ENCODE measurements around the gene P3H4. TPM values are rescaled to one million over a fixed set of nuclear protein-coding genes. Genes with fewer than 3 reads are reported as not detected.
A peak's percentile ranks its signal among the peaks of the same experiment; 100 is the strongest.
"Not testable (repeated sequence)": the region's sequence is repeated elsewhere in the genome, so short reads cannot be mapped to it uniquely, and the experiment has no call there.

P3H4 gene
- total RNA-seq: 5.6 TPM
- long read RNA-seq, transcript P3H4-202 (8 exons, 2,601 nt): major isoform, 26 of 32 reads
- long read RNA-seq, partial matches to known transcripts: 4 of 32 reads
- long read RNA-seq, other reads (novel, unspliced or antisense): 2 of 32 reads

DNA sequence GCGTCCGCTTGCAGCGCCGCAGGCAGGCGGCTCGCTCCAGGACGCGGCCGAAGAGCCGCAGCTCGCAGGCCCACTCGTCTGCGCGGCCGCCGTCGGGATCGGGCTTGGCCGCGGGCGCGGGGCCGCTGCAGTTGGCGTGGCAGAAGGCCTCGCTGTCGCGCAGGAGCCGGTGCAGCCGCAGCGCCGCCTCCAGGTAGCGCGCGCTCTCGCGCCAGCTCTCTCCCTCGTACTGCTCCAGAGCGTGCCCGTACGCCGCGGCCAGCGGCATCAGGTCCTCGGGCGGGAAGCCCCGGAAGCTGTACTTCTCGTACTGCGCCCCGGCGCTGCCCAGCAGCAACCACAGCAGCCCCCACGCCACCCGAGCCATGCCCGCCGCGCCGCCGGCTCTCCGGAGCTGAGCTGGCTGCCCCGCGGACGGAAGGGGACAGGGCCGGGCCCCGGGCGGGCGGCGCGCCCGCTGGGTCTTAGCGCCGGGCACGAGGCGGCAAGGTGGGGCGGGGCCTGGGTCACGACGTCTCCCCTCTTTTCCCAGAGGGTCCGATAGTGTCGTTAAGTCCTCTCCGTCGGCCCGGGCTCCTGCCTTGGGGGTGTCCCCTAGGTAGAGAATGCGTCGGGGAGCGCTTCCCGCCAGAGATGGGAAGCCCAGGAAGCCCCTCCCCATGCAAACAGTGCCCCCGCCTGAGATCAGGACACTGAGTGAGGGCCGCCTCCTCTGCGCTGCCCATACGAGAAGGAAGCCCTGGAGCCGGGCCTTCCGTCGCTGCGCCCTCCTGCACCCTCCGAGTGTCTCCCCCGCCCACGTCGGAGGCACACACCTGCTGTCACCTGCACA is at the start of gene P3H4:
TSS of gene P3H4 (minus strand) at position 401 of the 832 bp plus-strand sequence. CDS start at position 367, 34 bp downstream.
- DNase-seq (ENCODE audit: low spot score): no peak

- DNase-seq (ENCODE audit: low spot score): no peak
These were observed 48.6 kb upstream of the P3H4 start for GRCh38 chr17:41860254-41860931.

DNA sequence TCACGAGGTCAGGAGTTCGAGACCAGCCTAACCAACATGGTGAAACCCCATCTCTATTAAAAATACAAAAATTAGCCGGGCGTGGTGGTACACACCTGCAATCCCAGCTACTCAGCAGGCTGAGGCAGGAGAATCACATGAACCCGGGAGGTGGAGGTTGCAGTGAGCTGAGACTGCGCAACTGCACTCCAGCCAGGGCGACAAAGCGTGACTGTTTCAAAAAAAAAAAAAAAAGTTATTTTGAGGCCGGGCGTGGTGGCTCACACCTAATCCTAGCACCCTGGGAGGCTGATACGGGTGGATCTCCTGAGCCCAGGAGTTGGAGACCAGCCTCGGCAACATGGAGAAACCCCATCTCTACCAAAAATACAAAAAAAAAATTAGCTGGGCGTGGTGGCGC is 39.6 kb upstream of the P3H4 start:
- DNase-seq (ENCODE audit: low spot score): peak; percentile 8

DNA sequence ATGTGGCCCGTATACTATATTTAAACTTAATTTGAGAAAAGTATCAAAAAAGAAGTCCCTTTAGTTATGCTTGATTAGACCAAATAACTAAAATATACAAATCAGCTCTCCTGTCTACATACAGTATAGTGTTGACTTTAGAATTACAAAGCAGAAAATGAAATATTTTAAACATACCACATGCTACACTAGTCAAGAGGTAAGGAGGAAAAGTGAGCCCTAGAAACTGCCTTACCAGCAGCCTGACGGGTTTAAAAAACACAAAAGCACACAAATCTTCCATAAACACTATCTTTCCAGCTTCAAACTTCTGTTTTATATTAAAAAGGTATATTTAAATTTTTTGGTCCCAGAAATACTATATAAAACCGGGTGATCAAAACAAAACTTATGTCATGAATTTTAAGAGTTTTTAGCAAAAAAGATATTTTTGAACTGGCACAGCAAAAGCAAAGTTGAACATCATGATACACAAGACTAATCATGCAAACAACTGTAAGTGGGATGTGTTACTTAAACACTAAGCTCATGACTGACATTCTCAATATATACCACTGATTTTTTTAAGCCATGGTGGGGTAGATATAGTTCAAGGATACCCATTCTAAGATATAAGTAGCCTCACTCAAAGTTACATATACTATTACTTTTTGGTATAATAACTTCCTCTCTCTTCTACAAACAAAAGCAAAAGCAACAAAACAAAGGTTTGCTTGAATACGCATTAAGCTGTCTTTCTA is 37.7 kb upstream of the P3H4 start:
- DNase-seq (ENCODE audit: low spot score): no peak

DNA sequence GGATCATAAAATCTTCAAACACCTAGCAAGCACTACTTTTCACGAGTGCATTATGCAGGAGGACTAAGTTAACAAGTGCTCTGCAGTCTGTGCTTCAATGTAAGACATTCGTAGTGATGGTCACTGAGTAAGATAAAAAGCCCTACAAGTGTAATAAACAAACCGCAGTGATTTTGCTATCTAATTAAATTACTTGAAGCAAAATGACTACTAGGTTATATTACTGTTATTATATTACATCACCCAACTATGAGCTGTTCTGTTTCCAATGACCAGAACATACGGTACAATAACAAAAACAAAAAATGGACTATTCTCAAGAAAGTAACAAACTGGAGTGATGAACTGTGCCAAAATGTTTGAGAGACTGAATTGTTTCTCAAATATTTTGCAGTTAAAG is 37.0 kb upstream of the P3H4 start:
- DNase-seq (ENCODE audit: low spot score): no peak

DNA sequence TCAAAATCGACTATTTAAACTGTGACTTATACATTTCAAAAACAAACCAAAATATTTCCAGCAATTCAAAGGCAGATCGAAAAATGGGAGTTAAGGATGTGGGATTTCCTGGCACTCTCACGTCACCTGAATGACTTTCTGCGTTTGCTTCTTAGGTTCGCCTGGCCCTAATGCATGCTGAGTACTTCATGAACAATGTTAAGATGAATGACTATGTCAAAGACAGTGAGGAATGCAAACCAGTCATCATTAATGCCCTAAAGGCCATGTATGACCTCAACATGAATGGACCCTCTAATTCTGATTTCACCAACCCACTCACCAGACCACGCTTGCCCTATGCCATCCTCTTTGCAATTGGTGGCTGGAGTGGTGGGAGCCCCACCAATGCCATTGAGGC is 33.2 kb upstream of the P3H4 start:
- DNase-seq (ENCODE audit: low spot score): no peak

DNA sequence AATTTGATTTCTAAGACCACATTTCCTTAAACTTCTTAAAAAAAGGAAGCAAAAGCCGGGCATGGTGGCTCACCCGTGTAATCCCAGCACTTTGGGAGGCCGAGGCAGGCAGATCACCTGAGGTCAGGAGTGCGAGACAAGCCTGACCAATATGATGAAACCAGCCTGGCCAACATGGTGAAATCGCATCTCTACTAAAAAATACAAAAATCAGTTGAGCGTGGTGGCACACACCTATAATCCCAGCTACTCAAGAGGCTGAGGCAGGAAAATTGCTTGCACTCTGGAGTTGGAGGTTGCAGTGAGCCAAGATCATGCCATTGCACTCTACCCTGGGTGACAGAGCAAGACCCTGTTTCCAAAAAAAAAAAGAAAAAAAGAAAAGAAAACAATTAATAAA is 29.0 kb upstream of the P3H4 start:
- not testable (repeated sequence) for DNase-seq (ENCODE audit: low spot score)

DNA sequence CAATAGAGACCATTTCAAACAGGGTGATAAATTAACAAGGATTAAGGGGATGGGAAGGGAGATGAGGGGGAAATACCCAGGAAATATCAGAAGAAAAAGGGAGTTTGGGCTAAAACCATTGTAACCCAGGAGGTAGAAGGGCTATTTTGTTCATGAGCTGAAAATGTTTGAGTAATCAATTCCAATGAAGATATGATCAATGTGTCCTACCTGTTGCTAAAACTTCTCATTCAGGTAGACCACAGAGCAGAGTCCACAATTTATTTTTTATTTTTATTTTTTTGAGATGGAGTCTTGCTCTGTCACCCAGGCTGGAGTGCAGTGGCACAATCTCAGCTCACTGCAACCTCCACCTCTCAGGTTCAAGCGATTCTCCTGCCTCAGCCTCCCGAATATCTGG is 27.7 kb upstream of the P3H4 start:
- DNase-seq (ENCODE audit: low spot score): not testable (repeated sequence)

DNA sequence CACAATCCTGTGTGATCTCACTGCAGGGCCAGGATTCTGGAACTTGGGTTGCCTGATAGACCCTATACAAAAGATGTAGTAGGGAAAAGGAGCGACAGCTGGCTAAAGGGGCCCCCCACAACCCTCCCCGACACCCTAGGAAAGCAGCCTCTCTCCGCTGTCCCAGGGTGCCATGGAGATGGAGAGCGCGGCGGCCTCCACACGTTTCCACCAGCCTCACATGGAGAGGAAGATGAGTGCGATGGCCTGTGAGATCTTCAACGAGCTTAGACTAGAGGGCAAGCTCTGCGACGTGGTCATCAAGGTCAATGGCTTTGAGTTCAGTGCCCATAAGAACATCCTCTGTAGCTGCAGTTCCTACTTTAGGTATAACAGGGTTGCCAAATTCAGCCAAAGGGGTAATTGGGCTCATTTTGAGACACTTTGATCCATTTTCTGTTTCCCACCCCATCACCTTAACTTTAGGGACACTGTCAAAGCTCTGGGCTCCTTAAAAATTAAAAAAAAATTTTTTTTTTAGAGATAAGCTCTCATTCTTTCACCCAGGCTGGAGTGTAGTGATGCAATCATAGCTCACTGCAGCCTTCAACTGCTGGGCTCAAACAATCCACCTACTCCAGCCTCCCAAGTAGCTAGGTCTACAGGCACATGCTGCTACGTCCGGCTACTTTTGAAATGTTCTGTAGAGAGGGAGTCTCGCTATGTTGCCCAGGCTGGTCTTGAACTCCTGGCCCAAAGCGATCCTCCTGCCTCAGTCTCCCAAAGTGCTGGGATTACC is 26.2 kb upstream of the P3H4 start, which contains the start of gene KLHL10:
TSS of gene KLHL10 (plus strand) at position 65 of the 778 bp plus-strand sequence. CDS start at position 173, 108 bp downstream.
- DNase-seq (ENCODE audit: low spot score): no peak

DNA sequence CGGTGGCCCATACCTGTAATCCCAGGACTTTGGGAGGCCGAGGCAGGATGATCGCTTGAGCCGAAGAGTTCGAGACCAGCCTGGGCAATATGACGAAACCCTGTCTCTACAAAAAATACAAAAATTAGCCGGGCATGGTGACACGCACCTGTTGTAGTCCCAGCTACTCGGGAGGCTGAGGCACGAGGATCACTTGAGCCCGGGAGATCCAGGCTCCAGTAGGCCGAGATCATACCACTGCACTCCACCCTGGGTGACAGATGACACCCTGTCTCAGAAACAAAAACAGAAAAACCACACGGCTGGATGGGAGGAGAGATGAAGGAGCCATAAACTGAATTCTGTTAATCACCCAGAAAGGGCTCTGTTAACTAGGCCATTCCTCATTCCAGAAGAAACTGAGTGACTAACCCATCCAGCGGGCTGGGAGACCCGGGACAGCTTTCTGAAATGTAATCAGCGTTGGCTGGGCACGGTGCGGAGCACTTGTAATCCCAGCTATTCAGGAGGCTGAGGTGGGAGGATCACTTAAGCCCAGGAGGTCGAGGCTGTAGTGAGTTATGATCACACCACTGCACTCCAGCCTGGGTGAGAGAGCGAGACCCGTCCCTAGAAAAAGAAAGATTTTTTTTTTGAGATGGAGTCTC is 24.9 kb upstream of the P3H4 start:
- no peak for DNase-seq (ENCODE audit: low spot score)

DNA sequence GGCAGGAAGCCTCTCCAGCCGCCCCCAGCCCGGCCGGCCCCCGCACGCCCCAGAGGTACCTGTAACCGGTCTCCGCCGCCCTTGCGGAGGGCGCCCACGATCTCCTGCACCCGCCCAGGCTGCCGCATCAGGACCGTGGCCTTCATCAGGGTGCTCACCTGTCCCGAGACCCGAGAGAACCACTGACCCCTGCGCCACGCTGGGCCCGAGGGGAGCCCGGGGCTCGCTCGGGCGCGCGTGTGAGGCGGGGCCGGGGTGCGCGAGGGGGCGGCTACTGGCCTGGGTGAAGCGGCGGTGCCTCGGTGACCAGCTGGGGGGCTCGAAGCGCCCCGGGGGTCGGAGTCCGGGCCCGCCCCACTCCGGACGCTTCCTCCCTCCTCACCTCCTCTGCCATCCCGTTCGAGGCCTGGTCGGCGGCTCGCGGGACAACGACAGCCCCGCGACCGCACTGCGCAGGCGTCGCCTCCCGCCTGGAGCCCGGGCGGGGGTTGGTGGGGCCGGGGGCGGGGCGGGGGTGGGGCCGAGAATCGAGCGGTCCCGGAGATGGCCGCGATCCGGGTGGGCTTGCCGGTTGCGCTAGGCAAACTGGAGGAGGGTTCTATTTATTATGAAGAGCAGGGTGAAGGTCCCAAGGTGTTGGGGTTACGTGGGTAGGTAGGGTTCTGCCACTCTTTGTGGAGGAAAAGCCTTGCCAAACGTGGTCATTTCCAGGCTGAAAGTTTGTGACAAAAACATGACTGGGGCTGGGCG is 24.2 kb upstream of the P3H4 start, which contains the start of gene NT5C3B:
TSS of gene NT5C3B (minus strand) at position 433 of the 750 bp plus-strand sequence. CDS start at position 394, 39 bp downstream.
- no peak for DNase-seq (ENCODE audit: low spot score)

GRCh38 chr17:41835214-41835799 is 23.6 kb upstream of the P3H4 start:
- no peak for DNase-seq (ENCODE audit: low spot score)

DNA sequence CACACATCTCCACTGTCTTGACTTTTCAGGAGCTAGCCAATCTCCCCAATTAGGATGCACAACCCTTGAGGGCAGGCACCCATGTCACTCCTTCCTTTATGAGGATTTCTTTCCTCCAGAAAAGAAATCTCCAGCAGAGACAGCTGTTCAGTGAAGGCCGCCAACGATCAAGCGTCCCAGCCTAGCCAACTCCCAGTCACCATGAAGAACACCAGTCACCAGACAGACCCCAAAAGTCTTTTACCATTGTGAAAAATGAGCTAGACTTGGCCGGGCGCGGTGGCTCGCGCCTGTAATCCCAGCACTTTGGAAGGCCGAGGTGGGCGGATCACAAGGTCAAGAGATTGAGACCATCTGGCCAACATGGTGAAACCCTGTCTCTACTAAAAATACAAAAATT is 18.2 kb upstream of the P3H4 start:
- DNase-seq (ENCODE audit: low spot score): not testable (repeated sequence)

DNA sequence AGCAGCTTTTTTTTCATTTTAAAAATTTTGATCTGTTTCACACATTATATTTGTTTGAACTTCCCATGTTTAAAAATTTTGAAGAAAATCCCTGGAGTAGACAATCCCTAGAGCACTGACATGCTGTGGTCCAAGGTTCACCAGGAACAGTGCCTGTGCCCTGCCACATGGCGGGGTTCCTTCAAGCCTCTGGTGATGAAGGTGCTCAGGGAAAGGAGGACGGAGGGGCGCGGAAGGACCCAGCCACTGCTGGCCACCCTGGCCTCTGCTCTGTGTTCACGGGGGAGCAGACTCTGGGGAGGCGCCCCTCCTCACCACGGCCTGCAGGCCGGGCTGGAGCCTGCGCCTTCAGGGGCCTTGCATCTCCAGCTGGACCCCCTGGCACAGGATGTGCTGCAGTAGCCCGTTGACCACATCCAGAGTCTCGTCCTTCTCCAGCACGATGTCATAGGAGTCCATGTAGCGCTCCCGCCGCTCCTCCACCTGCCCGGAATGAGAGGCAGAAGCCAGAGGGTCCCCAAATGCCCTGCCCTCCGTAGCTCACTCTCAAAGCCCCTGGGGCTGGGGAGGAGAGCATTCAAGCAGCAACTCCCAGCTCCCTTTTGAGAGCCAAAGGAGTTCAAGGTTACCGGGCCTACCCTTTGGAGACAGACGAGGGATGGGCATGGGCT is 13.6 kb upstream of the P3H4 start:
- DNase-seq (ENCODE audit: low spot score): no peak

DNA sequence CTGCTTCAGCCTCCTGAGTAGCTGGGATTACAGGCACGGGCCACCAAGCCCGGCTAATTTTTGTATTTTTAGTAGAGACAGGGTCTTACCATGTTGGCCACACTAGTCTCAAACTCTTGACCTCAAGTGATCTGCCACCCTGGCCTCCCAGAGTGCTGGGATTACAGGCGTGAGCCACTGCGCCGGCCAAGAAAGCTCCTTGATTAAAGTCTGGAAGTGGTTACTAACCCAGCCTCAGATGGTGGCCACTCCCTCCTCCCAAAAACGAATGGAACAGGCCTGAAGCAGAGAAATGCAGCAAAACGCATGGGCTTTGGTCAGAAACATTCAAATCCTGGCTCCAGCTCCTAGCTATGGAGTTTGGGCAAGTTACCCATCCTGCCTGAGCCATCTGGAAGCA is 12.3 kb upstream of the P3H4 start:
- DNase-seq (ENCODE audit: low spot score): no peak

DNA sequence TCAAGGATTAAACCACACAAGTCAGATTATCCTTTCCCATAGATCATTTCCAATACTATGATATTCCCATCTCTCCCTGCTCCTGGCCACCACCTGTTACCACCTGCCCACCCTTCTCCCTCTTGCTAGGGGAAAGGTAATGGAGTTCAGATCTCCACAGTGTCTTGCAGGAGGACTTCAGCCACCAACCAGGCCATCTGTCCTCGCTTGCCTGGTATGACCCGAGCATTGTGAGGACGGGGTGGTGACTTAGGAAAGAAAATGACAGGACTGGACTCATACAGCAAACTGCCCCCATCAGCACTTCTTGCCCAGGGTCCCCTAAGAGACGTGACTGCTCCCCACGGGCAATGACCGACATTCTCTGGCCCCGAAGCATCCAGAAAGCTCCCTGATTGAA is 11.8 kb upstream of the P3H4 start:
- no peak for DNase-seq (ENCODE audit: low spot score)

GRCh38 chr17:41823141-41823524 is 11.4 kb upstream of the P3H4 start:
- DNase-seq (ENCODE audit: low spot score): no peak

All from mesenteric fat pad (tissue), 1 donor.